H9 (cell line): ENCODE data around the gene WWC2. TPM values are rescaled to one million over a fixed set of nuclear protein-coding genes. Genes with fewer than 3 reads are reported as not detected.

ENCODE experiments used
- DNase-seq: peaks from one replicate; pipeline ENCODE4 v3.0.0-alpha.2; 2017
- H2AFZ ChIP-seq: one replicate; pipeline ENCODE4 v1.6.1; 2013; ENCODE audit warnings: mild to moderate bottlenecking, low read length, control low read depth, moderate library complexity
- H2AK5ac ChIP-seq: 2 replicates; pipeline ENCODE4 v1.6.1; 2013; ENCODE audit warnings: low read length, control low read depth, mixed read lengths; ENCODE audit not compliant: insufficient read length
- H2BK120ac ChIP-seq: one replicate; pipeline ENCODE4 v1.6.1; 2013; ENCODE audit warnings: low read depth, mild to moderate bottlenecking, low read length, control low read depth, inconsistent platforms; ENCODE audit not compliant: poor library complexity, severe bottlenecking
- H2BK12ac ChIP-seq: 2 replicates; pipeline ENCODE4 v1.6.1; 2013; ENCODE audit warnings: low read length, control low read depth, mixed read lengths, low read depth; ENCODE audit not compliant: insufficient read length
- H2BK15ac ChIP-seq: 2 replicates; pipeline ENCODE4 v1.6.1; 2013; ENCODE audit warnings: low read depth, low read length, control low read depth
- H2BK20ac ChIP-seq: one replicate; pipeline ENCODE4 v1.6.1; 2013; ENCODE audit warnings: low read depth, mild to moderate bottlenecking, low read length, control low read depth, inconsistent platforms; ENCODE audit not compliant: poor library complexity, severe bottlenecking
- H2BK5ac ChIP-seq: 2 replicates; pipeline ENCODE4 v1.6.1; 2013; ENCODE audit warnings: low read length, control low read depth, mixed read lengths; ENCODE audit not compliant: insufficient read length
- H3K14ac ChIP-seq: 2 replicates; pipeline ENCODE4 v1.6.1; 2013; ENCODE audit warnings: low read length, control low read depth; ENCODE audit not compliant: insufficient read depth
- H3K18ac ChIP-seq: 2 replicates; pipeline ENCODE4 v1.6.1; 2013; ENCODE audit warnings: low read depth, mild to moderate bottlenecking, mixed read lengths, low read length, control low read depth; ENCODE audit not compliant: insufficient read length
- H3K23ac ChIP-seq: 2 replicates; pipeline ENCODE4 v1.6.1; 2013; ENCODE audit warnings: low read length, control low read depth, mixed read lengths, low read depth; ENCODE audit not compliant: insufficient read length
- H3K23me2 ChIP-seq: 2 replicates; pipeline ENCODE4 v1.6.1; 2013; ENCODE audit warnings: low read depth, mild to moderate bottlenecking, mixed read lengths, low read length, control low read depth; ENCODE audit not compliant: insufficient read length, poor library complexity, severe bottlenecking
- H3K27ac ChIP-seq: 2 replicates; pipeline ENCODE4 v1.5.1; 2013; ENCODE audit warnings: low read length, control low read depth, mixed read lengths, low read depth; ENCODE audit not compliant: insufficient read length
- H3K27me3 ChIP-seq: 2 replicates; pipeline ENCODE4 v1.6.1; 2013; ENCODE audit warnings: low read length, control low read depth, inconsistent platforms; ENCODE audit not compliant: insufficient read depth
- H3K4ac ChIP-seq: 2 replicates; pipeline ENCODE4 v1.6.1; 2013; ENCODE audit warnings: low read depth, mild to moderate bottlenecking, control low read depth, inconsistent platforms, low read length, moderate library complexity
- H3K4me1 ChIP-seq: 2 replicates; pipeline ENCODE4 v1.6.1; 2013; ENCODE audit warnings: low read length, control low read depth, inconsistent platforms; ENCODE audit not compliant: insufficient read depth
- H3K4me2 ChIP-seq: 2 replicates; pipeline ENCODE4 v1.6.1; 2013; ENCODE audit warnings: low read length, control low read depth, mixed read lengths; ENCODE audit not compliant: insufficient read length, insufficient read depth
- H3K56ac ChIP-seq: 2 replicates; pipeline ENCODE4 v1.6.1; 2013; ENCODE audit warnings: low read depth, mild to moderate bottlenecking, mixed read lengths, low read length, control low read depth; ENCODE audit not compliant: insufficient read length
- H3K79me1 ChIP-seq: 2 replicates; pipeline ENCODE4 v1.6.1; 2013; ENCODE audit warnings: low read depth, mild to moderate bottlenecking, moderate library complexity, low read length, control low read depth, inconsistent platforms; ENCODE audit not compliant: insufficient read depth, poor library complexity, severe bottlenecking
- H3K79me2 ChIP-seq: 2 replicates; pipeline ENCODE4 v1.6.1; 2013; ENCODE audit warnings: low read length, control low read depth, inconsistent platforms; ENCODE audit not compliant: insufficient read depth
- H3K9ac ChIP-seq: 2 replicates; pipeline ENCODE4 v1.6.1; 2013; ENCODE audit warnings: low read length, control low read depth, mixed read lengths; ENCODE audit not compliant: insufficient read length; ENCODE audit errors: extremely low read depth
- H3K9me3 ChIP-seq: one replicate; pipeline ENCODE4 v1.6.1; 2013; ENCODE audit warnings: low read depth, low read length, inconsistent platforms; ENCODE audit not compliant: control insufficient read depth
- H3T11ph ChIP-seq: one replicate; pipeline ENCODE4 v1.6.1; 2013; ENCODE audit warnings: mild to moderate bottlenecking, low read length, control low read depth, inconsistent platforms
- H4K20me1 ChIP-seq: one replicate; pipeline ENCODE4 v1.6.1; 2013; ENCODE audit not compliant: control insufficient read depth, insufficient read length, insufficient read depth
- H4K5ac ChIP-seq: 2 replicates; pipeline ENCODE4 v1.6.1; 2013; ENCODE audit warnings: low read depth, mild to moderate bottlenecking, mixed read lengths, low read length, control low read depth; ENCODE audit not compliant: insufficient read length
- H4K8ac ChIP-seq: replicated peaks from 2 replicates; pipeline ENCODE4 v1.6.1; 2013; ENCODE audit warnings: low read length, control low read depth, mixed read lengths, low read depth; ENCODE audit not compliant: insufficient read length
- H4K91ac ChIP-seq: 2 replicates; pipeline ENCODE4 v1.6.1; 2013; ENCODE audit warnings: low read depth, mild to moderate bottlenecking, moderate library complexity, mixed read lengths, low read length, control low read depth; ENCODE audit not compliant: insufficient read length
- H3K27ac Mint-ChIP-seq, 3 experiments: 2 replicates in 2 of 3; 3 replicates in 1 of 3; pipeline ENCODE4 v1.8.0; 2020 to 2021; ENCODE audit warnings: mixed read lengths in 3 of 3, mild to moderate bottlenecking in 1 of 3, moderate library complexity in 1 of 3
- H3K27me3 Mint-ChIP-seq: 2 replicates; pipeline ENCODE4 v1.8.0; 2021; ENCODE audit warnings: low read depth, mild to moderate bottlenecking, moderate library complexity, mixed read lengths
- H3K36me3 Mint-ChIP-seq, 3 experiments: 2 replicates in 2 of 3; 3 replicates in 1 of 3; pipeline ENCODE4 v1.8.0; 2020 to 2021; ENCODE audit warnings: low read depth in 3 of 3, mixed read lengths in 3 of 3; ENCODE audit not compliant: insufficient read depth in 1 of 3
- H3K4me1 Mint-ChIP-seq, 2 experiments: 2 replicates each; pipeline ENCODE4 v1.8.0; 2020; ENCODE audit warnings: mixed read lengths in 2 of 2
- H3K4me3 Mint-ChIP-seq, 2 experiments: 2 replicates in 1 of 2; 3 replicates in 1 of 2; pipeline ENCODE4 v1.8.0; 2020 to 2021; ENCODE audit warnings: mild to moderate bottlenecking in 2 of 2, mixed read lengths in 2 of 2, moderate library complexity in 1 of 2
- H3K9me3 Mint-ChIP-seq, 2 experiments: 2 replicates in 1 of 2; 3 replicates in 1 of 2; pipeline ENCODE4 v1.8.0; 2020; ENCODE audit warnings: mild to moderate bottlenecking in 2 of 2, mixed read lengths in 2 of 2, moderate library complexity in 1 of 2
- WGBS: extraction: QIAGEN DNeasy Blood & Tissue Kit; methylation state at CpG from one replicate; pipeline ENCODE4 v1.1.7; 2013; ENCODE audit warnings: missing lambda C conversion rate, low lambda C conversion rate, mixed read lengths; ENCODE audit not compliant: insufficient read length; ENCODE audit errors: extremely low coverage; 5-methylcytosine and 5-hydroxymethylcytosine counted together
- total RNA-seq: library from RNA; stranded (reverse); gene quantifications from 2 replicates; pipeline ENCODE4 v1.2.1, GENCODE V29; 2021
- TF ChIP-seq, protein P1 (sequence below): fragments of 200-600 bp; sonication (generic); conservative IDR thresholded peaks from 3 replicates; pipeline ENCODE4 v1.8.0; 2021; ENCODE audit warnings: antibody characterized with exemption, mild to moderate bottlenecking

Gene WWC2
- total RNA-seq, 1 experiment from 2014 or later: 106 TPM

DNA sequence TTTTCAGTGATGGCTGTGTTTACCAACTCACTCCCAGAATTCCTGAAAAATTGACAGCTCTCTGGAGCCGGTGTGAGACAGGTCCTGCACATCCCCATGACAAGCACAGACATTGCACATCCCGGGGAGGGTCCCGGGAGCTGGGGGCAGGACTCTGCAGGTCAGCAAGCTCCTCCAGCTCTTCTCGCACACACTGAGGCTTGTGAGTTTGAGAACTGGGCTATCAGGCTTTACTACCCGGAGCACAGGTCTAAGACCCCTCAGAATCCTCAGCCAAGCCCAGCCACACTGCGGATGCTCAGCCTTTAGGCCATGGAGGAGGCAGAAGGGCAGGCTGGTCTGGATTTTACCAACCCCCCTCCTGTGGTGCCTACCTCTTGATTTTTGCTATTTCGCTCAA, 228.8 kb downstream of the WWC2 start:
- Histone ChIP-seq H3K27me3 (no peaks in the 10 kb centered on the region), H2AFZ (no peak overlapping the region), H3K23me2 (no peaks in the 10 kb centered on the region), H2BK20ac (no peak overlapping the region), H3K4me1 (no peaks in the 10 kb centered on the region), H3T11ph (no peak overlapping the region), H2AK5ac (no peak overlapping the region), H3K9me3 (no peaks in the 10 kb centered on the region), H3K9ac (no peak overlapping the region), H3K79me2 (no peaks in the 10 kb centered on the region), H3K79me1 (no peaks in the 10 kb centered on the region), H4K8ac (no peak overlapping the region), H3K23ac (no peak overlapping the region), H4K20me1 (no peaks in the 10 kb centered on the region), H3K18ac (no peak overlapping the region), H4K5ac (no peak overlapping the region), H2BK15ac (no peak overlapping the region), H3K14ac (no peak overlapping the region), H2BK5ac (no peak overlapping the region), H3K4me2 (no peak overlapping the region), H3K56ac (no peak overlapping the region), H2BK12ac (no peak overlapping the region), H2BK120ac (no peak overlapping the region), H4K91ac (no peak overlapping the region), H3K4ac (no peak overlapping the region), H3K27ac (no peak overlapping the region)
- DNase-seq: no peak
- no peak overlapping the region; a peak in 1 of 7 replicates for H3K27ac Mint-ChIP-seq
- peaks cover 19 to 26% of the 10 kb centered on the region in 2 experiments for H3K9me3 Mint-ChIP-seq
- no peak overlapping the region for H3K4me3 Mint-ChIP-seq
- TF ChIP-seq, protein P1, sequence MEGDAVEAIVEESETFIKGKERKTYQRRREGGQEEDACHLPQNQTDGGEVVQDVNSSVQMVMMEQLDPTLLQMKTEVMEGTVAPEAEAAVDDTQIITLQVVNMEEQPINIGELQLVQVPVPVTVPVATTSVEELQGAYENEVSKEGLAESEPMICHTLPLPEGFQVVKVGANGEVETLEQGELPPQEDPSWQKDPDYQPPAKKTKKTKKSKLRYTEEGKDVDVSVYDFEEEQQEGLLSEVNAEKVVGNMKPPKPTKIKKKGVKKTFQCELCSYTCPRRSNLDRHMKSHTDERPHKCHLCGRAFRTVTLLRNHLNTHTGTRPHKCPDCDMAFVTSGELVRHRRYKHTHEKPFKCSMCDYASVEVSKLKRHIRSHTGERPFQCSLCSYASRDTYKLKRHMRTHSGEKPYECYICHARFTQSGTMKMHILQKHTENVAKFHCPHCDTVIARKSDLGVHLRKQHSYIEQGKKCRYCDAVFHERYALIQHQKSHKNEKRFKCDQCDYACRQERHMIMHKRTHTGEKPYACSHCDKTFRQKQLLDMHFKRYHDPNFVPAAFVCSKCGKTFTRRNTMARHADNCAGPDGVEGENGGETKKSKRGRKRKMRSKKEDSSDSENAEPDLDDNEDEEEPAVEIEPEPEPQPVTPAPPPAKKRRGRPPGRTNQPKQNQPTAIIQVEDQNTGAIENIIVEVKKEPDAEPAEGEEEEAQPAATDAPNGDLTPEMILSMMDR: no peak
- H3K36me3 Mint-ChIP-seq: peaks cover 8 to 22% (median 18%) of the 10 kb centered on the region in 3 experiments
- H3K4me1 Mint-ChIP-seq: 0 out of 4 replicates have a peak, but pooled peaks cover 0 to 1% of the 10 kb centered on the region in 2 experiments
- H3K27me3 Mint-ChIP-seq: no peaks in the 10 kb centered on the region
- WGBS: no CpG with 5 or more reads among the region's 7 CpGs
